NCI-H146 (cell line): Measurements from ENCODE around the gene ZC3H6.
"Not testable (repeated sequence)": the region's sequence is repeated elsewhere in the genome, so short reads cannot be mapped to it uniquely, and the experiment has no call there.

ENCODE experiments used
- DNase-seq: peaks from one replicate; lab custom pipeline; 2025; lab: John Stamatoyannopoulos, UW

ZC3H6 gene

GRCh38 chr2:112332123-112332696, 56.8 kb downstream of the ZC3H6 start:
- no peak for DNase-seq

- no peak for DNase-seq
These were observed 60.2 kb downstream of the ZC3H6 start for GRCh38 chr2:112335600-112335999.

DNA sequence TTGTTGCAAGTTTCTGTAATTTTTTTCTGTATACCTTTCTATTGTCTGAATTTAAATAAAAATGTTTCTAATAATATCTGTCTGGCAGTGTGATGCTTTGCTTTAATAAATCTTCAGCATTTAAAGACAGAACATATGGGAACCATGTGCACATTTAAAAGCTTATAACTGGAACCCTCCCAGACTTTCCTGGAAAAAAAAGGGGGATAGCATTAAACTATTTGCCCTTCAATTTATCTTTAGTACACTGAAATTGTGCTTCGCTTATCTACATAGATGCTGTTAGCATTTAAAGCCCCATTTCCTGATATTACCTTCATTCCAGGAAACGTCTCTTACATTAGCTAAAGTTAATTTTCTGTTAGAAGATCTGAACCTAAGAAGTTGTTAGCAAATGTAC, 64.6 kb downstream of the ZC3H6 start:
- no peak for DNase-seq

DNA sequence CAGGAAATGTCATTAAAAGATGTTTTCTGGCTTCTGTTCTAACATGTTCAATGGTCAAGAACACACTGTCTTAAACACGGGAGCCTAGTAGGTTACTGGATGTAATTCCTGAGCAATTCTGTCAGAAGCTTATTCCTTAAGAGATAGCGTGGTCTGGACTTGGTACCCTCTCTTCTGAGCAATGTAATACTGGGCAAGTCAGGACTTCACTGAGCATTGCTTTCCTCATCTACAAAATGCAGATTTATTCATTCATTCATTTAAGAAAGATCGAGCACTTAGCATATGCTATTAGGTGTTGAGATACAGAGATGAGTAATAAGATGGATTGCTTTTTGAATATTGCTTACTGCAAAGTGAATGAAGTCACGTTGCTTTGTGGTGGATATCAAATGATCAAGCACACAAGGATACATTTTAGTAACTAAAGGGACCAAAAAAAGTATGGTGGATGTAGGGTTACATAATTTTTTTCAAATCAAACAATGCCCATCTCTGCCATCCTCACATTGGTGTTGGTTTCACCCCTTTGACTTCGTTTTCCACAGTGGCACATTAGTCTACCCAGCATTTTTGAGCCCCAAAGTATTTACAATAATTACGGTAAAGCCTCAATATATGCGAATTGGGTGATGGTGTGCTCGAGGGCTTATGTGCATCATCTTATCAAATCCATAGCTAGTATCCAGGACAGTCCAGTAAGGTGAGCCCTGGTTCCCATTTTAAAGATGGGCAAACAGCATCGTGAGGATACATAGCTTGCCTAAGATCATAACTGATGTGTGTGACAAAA, 65.3 kb downstream of the ZC3H6 start:
- DNase-seq, result no peak

- no peak for DNase-seq
These were observed 66.7 kb downstream of the ZC3H6 start for GRCh38 chr2:112342067-112342550.

DNA sequence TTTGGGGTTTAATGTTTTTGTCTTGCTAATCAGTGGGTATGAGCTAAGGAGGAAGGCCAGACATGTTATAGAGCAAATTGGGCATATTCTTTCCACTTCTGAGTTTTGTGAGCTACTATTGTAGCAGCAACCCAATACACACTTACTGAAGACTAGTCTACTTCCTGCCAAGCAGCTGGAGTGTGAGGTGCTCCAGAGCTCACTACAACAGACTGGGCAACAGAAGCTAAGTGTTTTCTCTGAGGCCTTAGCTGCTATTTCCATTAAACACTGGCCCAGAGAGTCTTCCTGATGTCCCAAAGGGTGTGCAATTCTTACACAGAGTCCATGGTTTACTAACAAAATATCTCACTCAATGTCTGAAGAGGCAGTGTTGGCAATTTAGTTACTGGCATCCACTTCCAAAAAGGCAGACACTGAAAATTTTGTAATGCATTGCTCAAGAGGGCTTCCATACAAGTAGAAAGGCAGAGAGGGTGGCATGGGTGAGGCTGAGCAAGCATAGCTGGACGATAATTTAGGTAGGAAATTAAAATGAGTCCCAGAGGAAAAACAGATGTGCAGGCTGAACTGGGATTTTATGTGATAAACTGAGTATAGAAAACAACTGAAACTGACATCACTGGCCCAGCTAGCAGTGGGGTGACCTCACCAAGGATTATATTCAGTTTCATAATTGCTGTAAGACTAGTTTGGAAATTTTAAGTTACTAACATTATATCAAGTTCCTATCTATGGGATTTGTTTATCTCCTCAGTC, 68.6 kb downstream of the ZC3H6 start:
- no peak for DNase-seq

DNA sequence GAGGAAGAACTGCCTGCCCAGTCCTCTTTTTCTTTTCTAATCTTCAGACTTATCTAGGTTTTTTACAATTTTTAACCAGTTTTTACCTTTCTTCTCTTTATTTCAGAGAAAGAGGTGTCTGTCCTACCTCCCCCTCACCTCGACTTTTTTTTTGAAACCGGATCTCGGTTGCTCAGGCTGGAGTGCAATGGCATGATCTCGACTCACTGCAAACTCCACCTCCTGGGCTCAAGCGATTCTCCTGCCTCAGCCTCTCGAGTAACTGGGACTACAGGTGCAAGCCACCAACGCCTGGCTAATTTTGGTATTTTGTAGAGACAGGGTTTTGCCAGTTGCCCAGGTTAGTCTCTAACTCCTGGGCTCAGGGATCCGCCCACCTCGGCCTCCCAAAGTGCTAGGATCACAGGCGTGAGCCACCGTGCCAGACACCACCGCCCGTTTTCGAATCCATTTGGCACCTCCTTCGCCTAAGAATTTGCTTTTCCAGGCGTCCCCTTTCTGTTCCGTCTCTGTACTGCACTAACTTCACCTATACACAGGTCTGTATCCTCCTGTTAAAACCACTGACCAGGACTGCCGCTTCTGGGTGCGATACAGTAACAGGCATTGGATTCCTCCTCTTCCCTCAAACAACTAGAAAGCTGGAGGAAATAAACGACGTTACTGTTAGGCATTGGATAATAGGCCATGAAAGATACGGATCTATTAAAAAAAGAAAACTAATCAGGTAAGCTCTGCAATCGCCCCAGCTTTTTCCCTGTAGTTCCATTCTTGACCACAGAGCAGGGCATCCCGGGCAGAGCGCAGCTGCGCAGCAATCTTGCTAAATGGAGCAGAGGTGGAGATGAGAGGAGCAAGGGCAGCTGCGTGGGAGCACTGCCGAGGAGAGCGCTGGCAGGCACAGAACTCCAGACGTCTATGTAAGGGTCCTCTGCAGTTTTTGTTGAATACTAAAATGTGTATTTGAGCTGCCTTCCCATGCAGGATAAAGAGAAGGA, 69.9 kb downstream of the ZC3H6 start:
- no peak for DNase-seq

- not testable (repeated sequence) for DNase-seq
These were observed 76.9 kb downstream of the ZC3H6 start for GRCh38 chr2:112352292-112352691.

DNA sequence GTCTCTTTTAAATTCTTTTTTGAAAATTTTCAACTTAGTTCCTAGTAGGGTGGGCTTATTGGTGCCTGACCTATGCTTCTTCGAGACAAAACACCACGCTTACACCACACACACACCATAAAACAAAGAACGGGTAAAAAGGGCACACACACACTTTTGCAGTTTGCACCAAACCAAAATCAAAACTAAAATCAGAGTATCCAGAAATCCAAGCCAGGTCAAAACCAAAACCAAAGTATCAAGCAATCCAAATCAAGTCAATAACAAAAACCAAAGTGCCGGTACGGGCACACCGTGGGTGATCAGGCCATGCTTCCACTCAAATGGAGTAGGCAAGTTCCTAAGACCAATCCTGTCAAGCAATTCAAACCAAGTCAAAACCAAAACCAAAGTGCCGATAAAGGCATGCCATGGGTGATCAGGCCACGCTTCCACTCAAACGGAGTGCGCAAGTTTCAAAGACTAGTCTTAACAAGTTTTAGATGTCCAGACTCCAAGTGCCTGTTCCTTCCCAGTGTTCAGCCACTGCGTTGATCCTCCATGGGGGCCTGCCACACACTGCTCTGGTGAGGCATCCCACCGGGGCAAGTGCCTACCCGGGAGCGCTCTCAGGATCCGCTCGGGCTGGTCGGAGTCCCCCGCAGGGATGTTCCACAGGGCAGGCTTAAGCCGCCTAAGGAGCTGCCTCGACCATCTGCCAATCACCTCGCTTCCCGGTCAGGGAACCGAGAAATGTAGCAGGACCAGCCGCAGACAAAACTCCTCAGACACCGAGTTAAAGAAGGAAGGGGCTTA, 77.6 kb downstream of the ZC3H6 start:
- not testable (repeated sequence) for DNase-seq

GRCh38 chr2:112354335-112354734, 78.9 kb downstream of the ZC3H6 start:
- DNase-seq, result not testable (repeated sequence)

- DNase-seq, result not testable (repeated sequence)
These were observed 84.7 kb downstream of the ZC3H6 start for GRCh38 chr2:112360055-112360454.
